ENCODE measurements around the gene RAB11B.
"Not testable (repeated sequence)": the region's sequence is repeated elsewhere in the genome, so short reads cannot be mapped to it uniquely, and the experiment has no call there.

Gene RAB11B

DNA sequence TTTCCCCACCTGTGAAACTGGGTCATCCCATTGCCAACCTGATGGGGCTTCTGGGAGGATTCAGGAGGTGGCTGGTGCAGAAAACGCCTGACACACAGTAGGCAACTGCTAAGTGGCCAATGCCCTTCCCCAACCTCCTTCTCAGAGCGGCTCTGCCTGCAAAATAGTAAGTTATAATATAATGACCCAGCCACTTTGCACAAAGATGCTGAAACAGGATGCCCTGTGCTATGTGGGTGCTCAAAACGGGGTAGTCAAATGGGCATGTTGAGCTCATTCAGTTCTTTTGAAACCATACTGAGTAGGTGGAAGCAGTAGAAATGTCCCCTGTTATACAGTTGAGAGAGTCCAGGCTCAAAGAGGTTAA is 23.5 kb downstream of the RAB11B start:
- no peak for DNase-seq (ENCODE audit: low read depth)
- H3K4me3 ChIP-seq (ENCODE audit: low read depth, low read length), result peak overlapping the region; percentile 62

DNA sequence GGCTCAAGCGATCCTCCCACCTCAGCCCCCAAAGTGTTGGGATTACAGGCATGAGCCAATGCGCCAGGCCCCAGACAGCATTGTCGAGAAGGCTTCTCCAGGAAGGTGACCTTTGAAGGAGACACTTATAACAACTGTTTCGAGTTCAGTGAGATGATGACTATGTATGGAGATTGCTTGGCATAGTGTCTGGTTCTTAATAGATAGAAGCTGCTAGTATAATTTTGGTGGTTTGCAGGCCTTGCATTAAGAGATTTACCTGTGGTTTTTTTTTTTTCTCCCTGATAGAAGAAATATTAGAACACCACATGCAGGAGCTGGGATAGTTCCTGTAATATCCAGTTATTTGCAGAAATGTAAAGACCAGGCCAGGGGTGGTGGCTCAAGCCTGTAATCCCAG is 26.6 kb downstream of the RAB11B start:
- DNase-seq (ENCODE audit: low read depth), result no peak

DNA sequence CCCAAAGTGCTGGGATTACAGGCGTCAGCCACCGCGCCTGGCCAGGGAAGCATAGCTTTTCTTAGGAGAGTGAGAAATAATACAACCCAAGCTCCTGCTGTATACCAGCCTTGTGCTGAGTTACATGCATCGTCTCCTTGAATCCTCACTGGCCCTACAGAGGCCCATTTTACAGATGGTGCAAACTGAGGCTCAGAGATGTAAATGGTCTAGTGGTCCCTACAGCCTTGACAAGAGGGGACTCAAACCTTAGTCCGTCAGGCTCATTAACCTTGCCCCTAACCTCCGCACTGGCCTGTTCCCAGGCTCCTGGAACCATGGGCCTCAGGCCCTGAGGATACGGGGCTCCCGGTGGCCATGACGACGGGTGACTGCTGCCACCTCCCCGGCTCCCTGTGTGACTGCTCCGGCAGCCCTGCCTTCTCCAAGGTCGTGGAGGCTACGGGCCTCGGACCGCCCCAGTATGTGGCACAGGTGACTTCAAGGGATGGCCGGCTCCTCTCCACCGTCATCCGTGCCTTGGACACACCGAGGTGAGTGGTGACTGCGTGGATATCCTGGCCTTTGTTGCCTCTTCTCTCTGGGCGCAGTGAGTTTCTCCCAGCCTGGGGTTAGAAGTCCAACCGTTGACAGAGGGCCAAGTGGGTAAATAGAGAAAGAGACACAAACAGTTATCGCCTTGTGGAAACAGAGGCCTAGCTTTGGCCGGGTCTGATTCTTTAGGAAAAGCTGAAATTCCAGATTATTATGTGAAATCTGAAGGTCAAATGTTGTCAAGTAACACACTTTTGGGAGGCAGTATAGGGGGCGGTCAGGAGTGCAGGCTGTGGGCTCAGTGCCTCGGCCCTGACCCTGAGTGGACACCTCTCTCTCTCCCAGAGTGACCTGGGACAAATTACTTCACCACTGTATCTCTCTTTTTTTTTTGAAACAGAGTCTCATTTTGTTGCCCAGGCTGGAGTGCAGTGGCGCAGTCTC is 31.6 kb downstream of the RAB11B start:
- no peak for DNase-seq (ENCODE audit: low read depth)
- H3K4me3 ChIP-seq (ENCODE audit: low read depth, low read length), result no peak overlapping the region

More for the DNA sequence above, 26.6 kb downstream of the RAB11B start:
- no peak overlapping the region for H3K4me3 ChIP-seq (ENCODE audit: low read depth, low read length)

- no peak overlapping the region for H3K4me3 ChIP-seq (ENCODE audit: low read depth, low read length)
- peak; percentile 83 for DNase-seq (ENCODE audit: low read depth)
Observed at GRCh38 chr19:8423817-8424223, 33.7 kb downstream of the RAB11B start.

DNA sequence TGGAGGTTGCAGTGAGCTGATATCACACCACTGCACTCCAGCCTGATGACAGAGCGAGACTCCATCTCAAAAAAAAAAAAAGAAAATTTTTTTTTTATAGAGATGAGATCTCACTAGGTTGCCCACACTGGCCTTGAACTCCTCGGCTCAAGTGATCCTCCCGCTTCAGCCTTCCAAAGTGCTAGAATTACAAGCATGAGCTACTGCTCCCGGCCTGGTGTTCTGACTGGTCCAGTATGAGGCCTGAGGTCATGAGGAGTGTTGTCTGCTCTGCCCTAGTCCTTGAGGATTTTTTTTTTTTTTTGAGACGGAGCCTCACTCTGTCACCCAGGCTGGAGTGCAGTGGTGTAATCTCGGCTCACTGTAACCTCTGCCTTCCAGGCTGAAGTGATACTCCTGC is 35.2 kb downstream of the RAB11B start:
- H3K4me3 ChIP-seq (ENCODE audit: low read depth, low read length); DNase-seq (ENCODE audit: low read depth): not testable (repeated sequence)

DNA sequence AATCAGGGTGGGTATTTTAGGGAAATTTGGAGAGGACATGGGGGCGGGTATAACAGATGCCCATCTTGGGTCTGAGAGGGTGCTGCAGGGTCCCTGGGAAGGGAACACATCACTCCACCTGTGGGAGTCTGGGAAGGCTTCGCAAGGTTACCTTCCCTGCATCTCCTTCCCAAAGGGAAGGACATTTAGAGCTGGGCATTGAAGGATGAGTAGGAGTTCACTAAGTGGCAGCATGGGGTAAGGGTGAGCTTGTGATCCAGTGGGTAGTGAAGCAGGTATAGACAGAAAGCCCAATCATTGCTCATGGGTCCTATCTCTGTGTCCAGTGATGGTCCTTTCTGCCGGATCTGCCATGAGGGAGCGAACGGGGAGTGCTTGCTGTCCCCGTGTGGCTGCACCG is 36.1 kb downstream of the RAB11B start:
- no peak overlapping the region for H3K4me3 ChIP-seq (ENCODE audit: low read depth, low read length)
- no peak for DNase-seq (ENCODE audit: low read depth)

- DNase-seq (ENCODE audit: low read depth), result no peak
- H3K4me3 ChIP-seq (ENCODE audit: low read depth, low read length), result no peak overlapping the region
Observed at GRCh38 chr19:8429044-8429443, 38.9 kb downstream of the RAB11B start.

- no peak overlapping the region for H3K4me3 ChIP-seq (ENCODE audit: low read depth, low read length)
- DNase-seq (ENCODE audit: low read depth), result no peak
Observed at GRCh38 chr19:8429826-8430225, 39.7 kb downstream of the RAB11B start.

- H3K4me3 ChIP-seq (ENCODE audit: low read depth, low read length), result no peak overlapping the region
- DNase-seq (ENCODE audit: low read depth), result no peak
Observed at GRCh38 chr19:8430650-8431049, 40.5 kb downstream of the RAB11B start.

DNA sequence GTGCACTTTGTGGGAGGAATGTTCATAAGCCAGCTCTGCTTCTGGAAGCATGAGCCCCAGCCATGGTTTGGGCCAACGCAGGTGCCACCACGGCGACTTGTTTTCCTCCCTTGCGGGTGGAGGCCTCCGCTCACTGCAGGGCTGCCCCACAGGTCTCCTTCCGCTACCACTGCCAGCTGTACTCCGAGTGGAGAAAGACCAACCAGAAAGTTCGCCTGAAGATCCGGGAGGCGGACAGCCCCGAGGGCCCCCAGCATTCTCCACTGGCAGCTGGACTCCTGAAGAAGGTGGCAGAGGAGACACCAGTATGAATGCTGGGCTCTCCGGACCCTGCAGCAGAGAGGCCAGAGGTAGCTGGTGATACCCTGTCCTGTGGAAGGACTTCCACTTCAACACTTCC is 48.1 kb downstream of the RAB11B start:
- H3K4me3 ChIP-seq (ENCODE audit: low read depth, low read length), result no peak overlapping the region
- no peak for DNase-seq (ENCODE audit: low read depth)

GRCh38 chr19:8441725-8442544 is 51.8 kb downstream of the RAB11B start:
- DNase-seq (ENCODE audit: low read depth), result no peak
- H3K4me3 ChIP-seq (ENCODE audit: low read depth, low read length), result no peak overlapping the region

DNA sequence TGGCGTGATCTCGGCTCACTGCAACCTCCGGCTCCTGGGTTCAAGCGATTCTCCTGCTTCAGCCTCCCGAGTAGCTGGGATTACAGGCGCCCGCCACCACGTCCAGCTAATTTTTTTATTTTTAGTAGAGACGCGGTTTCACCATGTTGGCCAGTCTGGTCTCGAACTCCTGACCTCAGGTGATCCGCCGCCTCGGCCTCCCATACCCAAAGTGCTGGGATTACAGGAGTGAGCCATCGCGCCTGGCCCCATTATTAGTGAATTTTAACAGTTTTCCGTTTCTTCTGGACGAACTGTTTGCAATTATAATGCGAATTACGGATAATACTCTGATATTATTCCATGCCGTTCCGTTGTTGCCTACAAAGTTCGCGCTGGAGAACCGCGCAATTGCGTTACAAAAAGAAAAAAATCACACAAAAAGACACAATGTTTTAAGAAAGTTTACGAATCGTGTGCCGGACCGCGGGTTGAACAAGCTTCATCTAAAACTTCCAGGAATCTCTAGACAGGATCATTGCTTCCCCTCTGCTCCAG is 54.0 kb downstream of the RAB11B start:
- DNase-seq (ENCODE audit: low read depth), result not testable (repeated sequence)
- H3K4me3 ChIP-seq (ENCODE audit: low read depth, low read length), result peak overlapping the region; percentile 98

- peak within 1 kb of the TSS; percentile 98 for H3K4me3 ChIP-seq (ENCODE audit: low read depth, low read length)
- peak; percentile 87 for DNase-seq (ENCODE audit: low read depth)
Observed at GRCh38 chr19:8444677-8445487, 54.7 kb downstream of the RAB11B start, which contains the start of gene HNRNPM. Gene HNRNPM (plus strand): TSS chr19:8444975. CDS start chr19:8444999, 24 bp downstream.

GRCh38 chr19:8445488-8446001 is 55.4 kb downstream of the RAB11B start:
- H3K4me3 ChIP-seq (ENCODE audit: low read depth, low read length), result peak overlapping the region; percentile 98

DNA sequence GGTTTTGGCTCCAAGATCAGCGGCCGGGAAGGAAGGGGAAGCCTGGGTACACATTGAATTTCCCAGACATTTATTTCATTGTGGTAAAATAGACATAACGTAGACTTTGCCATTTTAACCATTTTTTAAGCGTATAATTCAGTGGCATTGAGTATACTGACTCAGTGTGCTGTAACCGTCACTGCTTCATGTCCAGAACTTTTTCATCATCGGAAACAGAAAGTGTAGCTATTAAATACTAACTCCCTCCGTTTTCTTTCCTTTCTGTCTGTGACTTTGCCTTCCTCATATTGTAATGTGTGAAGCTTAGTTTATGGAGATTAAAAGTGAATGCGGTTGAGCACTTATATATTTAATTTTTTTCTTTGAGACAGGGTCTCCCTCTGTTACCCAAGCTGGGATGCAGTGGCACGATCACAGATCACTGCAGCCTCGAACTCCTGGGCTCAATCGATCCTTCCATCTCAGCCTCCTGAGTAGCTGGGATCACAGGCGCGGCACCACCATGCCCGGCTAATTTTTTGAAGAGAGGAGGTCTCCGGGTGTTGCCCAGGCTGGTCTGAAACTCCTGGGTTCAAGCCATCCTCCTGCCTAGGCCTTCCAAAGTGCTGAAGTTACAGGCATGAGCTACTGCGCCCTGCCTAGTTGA is 56.0 kb downstream of the RAB11B start:
- peak overlapping the region; percentile 98 for H3K4me3 ChIP-seq (ENCODE audit: low read depth, low read length)
- no peak for DNase-seq (ENCODE audit: low read depth)

More at GRCh38 chr19:8445488-8446001, 55.4 kb downstream of the RAB11B start:
- no peak for DNase-seq (ENCODE audit: low read depth)

DNA sequence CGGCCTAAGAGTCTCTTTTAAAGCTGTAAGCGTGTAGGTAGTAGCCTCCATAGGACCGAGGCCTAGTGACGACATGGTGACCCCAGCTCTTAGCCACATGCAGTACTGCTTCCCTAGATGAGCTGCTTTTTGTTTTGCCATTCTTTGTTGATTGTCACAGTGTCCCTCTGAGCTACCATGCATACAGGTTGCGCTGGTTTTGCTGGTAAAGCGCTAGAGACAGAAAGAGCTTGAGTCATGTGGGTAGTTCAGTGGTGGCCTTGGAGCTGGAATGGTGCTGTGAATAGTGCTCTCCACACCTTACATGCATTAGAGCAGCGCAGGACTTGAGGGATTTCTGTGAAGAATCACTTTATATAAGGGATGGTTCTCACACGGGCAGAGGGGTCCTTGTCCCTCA is 59.7 kb downstream of the RAB11B start:
- H3K4me3 ChIP-seq (ENCODE audit: low read depth, low read length), result no peak overlapping the region
- DNase-seq (ENCODE audit: low read depth), result no peak

DNA sequence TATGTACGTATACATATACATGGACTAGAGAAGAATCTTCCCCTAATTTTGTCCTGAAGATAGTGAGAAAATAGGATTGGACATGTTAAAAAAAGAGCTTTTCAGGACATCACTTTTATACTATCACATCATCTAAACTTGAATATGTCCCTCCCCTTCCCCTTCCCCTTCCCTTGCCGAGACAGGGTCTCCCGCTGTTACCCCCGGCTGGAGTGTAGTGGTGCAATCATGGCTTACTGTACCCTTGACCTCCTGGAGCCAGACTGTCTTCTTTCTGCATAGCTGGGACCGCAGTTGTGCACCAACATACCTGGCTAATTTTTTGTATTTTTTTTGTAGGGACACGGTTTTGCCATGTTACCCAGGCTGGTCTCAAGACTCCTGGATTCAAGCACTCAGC is 61.2 kb downstream of the RAB11B start:
- no peak for DNase-seq (ENCODE audit: low read depth)
- no peak overlapping the region for H3K4me3 ChIP-seq (ENCODE audit: low read depth, low read length)

DNA sequence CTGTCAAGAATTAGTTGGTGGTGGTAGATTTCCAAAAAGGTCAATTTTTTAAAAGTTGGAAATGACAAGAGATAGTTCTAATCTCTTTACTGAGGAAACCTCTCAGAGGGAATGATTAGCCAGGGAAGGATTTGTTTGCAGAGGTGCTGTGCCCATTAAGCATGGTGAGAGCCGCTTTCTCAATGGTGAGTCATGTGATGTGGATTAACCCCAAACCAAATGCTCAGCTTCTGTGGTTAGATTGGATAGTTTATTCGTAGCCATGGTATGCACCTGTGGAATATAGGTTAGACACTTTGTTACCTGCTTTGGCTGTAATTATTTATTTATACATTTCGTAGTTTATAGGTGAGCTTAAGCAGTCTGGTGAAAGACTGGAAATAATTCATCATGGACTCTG is 61.7 kb downstream of the RAB11B start:
- H3K4me3 ChIP-seq (ENCODE audit: low read depth, low read length), result no peak overlapping the region
- DNase-seq (ENCODE audit: low read depth), result no peak

All from skeletal muscle cell (primary cell).